Spleen (tissue), 7 donors: ENCODE measurements around the gene AQP12A.

Experiments
- CTCF ChIP-seq, 11 experiments: fragments of 200-600 bp in 7 of 11; fragments of 450-650 bp in 4 of 11; sonication (generic) in 4 of 11; IDR thresholded peaks in 8 of 11; conservative IDR thresholded peaks in 3 of 11; 1 replicate in 7 of 11; 2 replicates in 4 of 11; pipeline versions ENCODE4 v1.4.0 to v1.8.0; 2016 to 2021; ENCODE audit warnings: antibody characterized with exemption in 11 of 11, inconsistent platforms in 4 of 11, mild to moderate bottlenecking in 1 of 11
- POLR2A ChIP-seq, 3 donors: fragments of 450-650 bp; IDR thresholded peaks; one replicate each; pipeline ENCODE4 v1.5.1; 2017; ENCODE audit warnings: antibody characterized with exemption in 3 of 3, mild to moderate bottlenecking in 1 of 3
- POLR2AphosphoS5 ChIP-seq, 3 donors: sonication (generic); formaldehyde crosslinking; IDR thresholded peaks; one replicate each; pipeline ENCODE4 v1.5.1; 2017; ENCODE audit warnings: antibody characterized with exemption in 3 of 3
- donor health status: DM: no; HTN: no; CAD: no; lungs with moderate emphysema.
- donor health status: DM: no; HTN: no; CAD: no.
- donor health status: DM: no; HTN: no; CAD: no.

GRCh38 chr2:240726876-240727275 is 35.2 kb downstream of the AQP12A start:
- no peak for TF ChIP-seq CTCF (IDR thresholded peaks at IDR 0.05 in 8 of 11, conservative IDR thresholded peaks at IDR 0.05 in 3 of 11)
- TF ChIP-seq POLR2A (IDR thresholded peaks at IDR 0.05): no peak
- TF ChIP-seq POLR2AphosphoS5 (IDR thresholded peaks at IDR 0.05): no peak
